Activated CD8-positive, alpha-beta memory T cell treated with anti-CD3 and anti-CD28 coated beads, Interleukin-2, amount 50 U/mL, for 24 hours (primary cell): ENCODE data around the gene SELENON.

Experiments
- DNase-seq: peaks from one replicate; pipeline ENCODE4 v3.0.0-alpha.2; 2020; ENCODE audit errors: extremely low read depth

The SELENON gene

GRCh38 chr1:25810341-25811299 lies 10.6 kb downstream of the SELENON start:
- DNase-seq, result peak; percentile 63

GRCh38 chr1:25811384-25812082 lies 11.5 kb downstream of the SELENON start:
- no peak for DNase-seq

GRCh38 chr1:25813071-25813733 lies 13.2 kb downstream of the SELENON start:
- DNase-seq, result no peak

GRCh38 chr1:25813734-25814471 lies 13.9 kb downstream of the SELENON start:
- no peak for DNase-seq

- DNase-seq, result no peak
These were observed 14.6 kb downstream of the SELENON start for GRCh38 chr1:25814549-25815087.

GRCh38 chr1:25815208-25816111 lies 15.5 kb downstream of the SELENON start:
- DNase-seq, result no peak

GRCh38 chr1:25816112-25816718 lies 16.2 kb downstream of the SELENON start:
- no peak for DNase-seq

- no peak for DNase-seq
These were observed 18.0 kb downstream of the SELENON start for GRCh38 chr1:25817840-25818501.

GRCh38 chr1:25818569-25818968 lies 18.6 kb downstream of the SELENON start:
- DNase-seq, result no peak

- DNase-seq, result peak; percentile 84
These were observed 19.7 kb downstream of the SELENON start, which contains the start of gene MTFR1L for GRCh38 chr1:25819491-25820246. Gene MTFR1L (plus strand): TSS chr1:25819954. CDS start chr1:25823105, 3,151 bp downstream.

- DNase-seq, result peak; percentile 37
These were observed 20.5 kb downstream of the SELENON start for GRCh38 chr1:25820247-25821111.

GRCh38 chr1:25821112-25821476 lies 21.1 kb downstream of the SELENON start:
- no peak for DNase-seq

GRCh38 chr1:25821630-25822091 lies 21.7 kb downstream of the SELENON start:
- no peak for DNase-seq

GRCh38 chr1:25825605-25826004 lies 25.6 kb downstream of the SELENON start:
- no peak for DNase-seq

- DNase-seq, result no peak
These were observed 26.6 kb downstream of the SELENON start for GRCh38 chr1:25826571-25826970.

GRCh38 chr1:25828491-25828890 lies 28.5 kb downstream of the SELENON start:
- DNase-seq, result no peak

GRCh38 chr1:25829046-25829445 lies 29.1 kb downstream of the SELENON start:
- DNase-seq, result no peak
